ENCODE data around the gene CGRRF1. TPM values are rescaled to one million over a fixed set of nuclear protein-coding genes. Genes with fewer than 3 reads are reported as not detected.
A peak's percentile ranks its signal among the peaks of the same experiment; 100 is the strongest.

CGRRF1 gene
- total and polyA plus RNA-seq, 9 of the 15 experiments (the other 6 are each of a cell fraction or from before 2014, with no cell fraction given) = 2.8 to 15.8 (median 4.6) TPM

GRCh38 chr14:54515670-54516069 is 6.0 kb downstream of the CGRRF1 start:
- BruUV-seq (replicated peaks) = no TSS peak
- no peak overlapping the region for H2AFZ ChIP-seq (ENCODE audit: low read depth, low read length)
- ATAC-seq = no peak
- H3K9me1 ChIP-seq (ENCODE audit: control insufficient read depth, insufficient read depth, low read length) = no peaks in the 10 kb centered on the region
- no peak overlapping the region for H3K4me3 ChIP-seq
- H3K79me2 ChIP-seq (ENCODE audit: control insufficient read depth, insufficient read depth, low read length) = peaks cover 3% of the 10 kb centered on the region; the same call in 1 of the 3 replicates
- no peak for DNase-seq (ENCODE audit: extremely low read depth in 1 of 4, low spot score in 3 of 4)
- no peaks in the 10 kb centered on the region for H3K9me3 ChIP-seq (replicated peaks; ENCODE audit: control insufficient read depth, insufficient read depth, low read depth, low read length)
- H4K20me1 ChIP-seq (replicated peaks; ENCODE audit: control insufficient read depth, insufficient read depth, low read length) = no peaks in the 10 kb centered on the region
- no peak for FAIRE-seq
- peaks cover 0 to 2% of the 10 kb centered on the region in 2 experiments; a peak in 1 of 5 replicates for H3K4me1 ChIP-seq (replicated peaks in 1 of 2; ENCODE audit: control insufficient read depth in 2 of 2, insufficient read depth in 2 of 2, low read length in 2 of 2)
- ChIA-PET CTCF (ENCODE audit: low intra/inter-chr PET ratio) (no interaction called here), POLR2A (interaction anchor here (0.6 kb wide), 1 partner anchor 65 kb away, joined by 3 read pairs; no protein-coding TSS in a partner anchor)
- 0% methylated on average over 1 of the region's 1 CpG for WGBS (ENCODE audit: insufficient coverage, low coverage, missing lambda C conversion rate)
- H3K36me3 ChIP-seq (ENCODE audit: control insufficient read depth, insufficient read depth, low read length) = no peaks in the 10 kb centered on the region
- no peak overlapping the region for H3K27ac ChIP-seq (ENCODE audit: extremely low read depth, low read depth, low read length)
- H3K27me3 ChIP-seq (ENCODE audit: control insufficient read depth in 2 of 2, insufficient read depth in 2 of 2, low read length in 2 of 2) = no peaks in the 10 kb centered on the region
- intact Hi-C loops (cut with micrococcal nuclease) = no loop called here
- no peak overlapping the region for H3K9ac ChIP-seq (ENCODE audit: insufficient read depth in 1 of 2, low read depth in 2 of 2, low read length in 2 of 2)
- in situ Hi-C loops (cut with MboI) = no loop called here
- TF ChIP-seq ZNF507 (tag; conservative IDR thresholded peaks at IDR 0.05) (peak; percentile 86), ZNF316 (IDR thresholded peaks at IDR 0.05) (no peak), ZNF23 (CRISPR knock-in tag; IDR thresholded peaks at IDR 0.05) (no peak)
- H3K4me2 ChIP-seq (ENCODE audit: insufficient read depth, low read length) = no peak overlapping the region

- ATAC-seq (no peak), FAIRE-seq (peak; percentile 6), DNase-seq (ENCODE audit: extremely low read depth in 1 of 4, low spot score in 3 of 4) (no peak)
- Histone ChIP-seq H3K4me1 (replicated peaks in 1 of 2; ENCODE audit: control insufficient read depth in 2 of 2, insufficient read depth in 2 of 2, low read length in 2 of 2) (no peaks in the 10 kb centered on the region), H3K4me2 (ENCODE audit: insufficient read depth, low read length) (no peak overlapping the region), H3K27ac (ENCODE audit: extremely low read depth, low read depth, low read length) (no peak overlapping the region), H3K4me3 (no peak overlapping the region), H3K27me3 (ENCODE audit: control insufficient read depth in 2 of 2, insufficient read depth in 2 of 2, low read length in 2 of 2) (no peaks in the 10 kb centered on the region), H3K9me3 (replicated peaks; ENCODE audit: control insufficient read depth, insufficient read depth, low read depth, low read length) (no peaks in the 10 kb centered on the region), H2AFZ (ENCODE audit: low read depth, low read length) (no peak overlapping the region), H3K36me3 (ENCODE audit: control insufficient read depth, insufficient read depth, low read length) (no peaks in the 10 kb centered on the region), H4K20me1 (replicated peaks; ENCODE audit: control insufficient read depth, insufficient read depth, low read length) (no peaks in the 10 kb centered on the region), H3K9me1 (ENCODE audit: control insufficient read depth, insufficient read depth, low read length) (no peaks in the 10 kb centered on the region), H3K9ac (ENCODE audit: insufficient read depth in 1 of 2, low read depth in 2 of 2, low read length in 2 of 2) (no peak overlapping the region), H3K79me2 (ENCODE audit: control insufficient read depth, insufficient read depth, low read length) (no peaks in the 10 kb centered on the region)
- CTCF ChIA-PET (ENCODE audit: low intra/inter-chr PET ratio) = no interaction called here
- in situ Hi-C loops (cut with MboI) (no loop called here), intact Hi-C loops (cut with micrococcal nuclease) (no loop called here)
- TF ChIP-seq RAD21 (CRISPR knock-in tag; conservative IDR thresholded peaks at IDR 0.05 in 1 of 2, IDR thresholded peaks at IDR 0.05 in 1 of 2) (no peak), CEBPG (CRISPR knock-in tag; IDR thresholded peaks at IDR 0.05) (no peak), CEBPG (tag; conservative IDR thresholded peaks at IDR 0.05 in 1 of 2, IDR thresholded peaks at IDR 0.05 in 1 of 2) (peak; percentile 28 to 76; a peak in 2 of 4 replicates), CEBPB (tag; IDR thresholded peaks at IDR 0.05) (peak; percentile 71)
- 63% methylated on average over 1 of the region's 1 CpG for WGBS (ENCODE audit: insufficient coverage, low coverage, missing lambda C conversion rate)
- BruUV-seq (replicated peaks) = no TSS peak
- POLR2A ChIA-PET = no interaction called here
Observed at GRCh38 chr14:54516709-54517108, 7.0 kb downstream of the CGRRF1 start.

All from K562 (cell line).